DND-41 (cell line): Measurements from ENCODE around the gene UBE2D2.

Source experiments
- CTCF ChIP-seq: IDR thresholded peaks from 2 replicates; pipeline ENCODE4 v1.5.1; 2012; ENCODE audit warnings: borderline replicate concordance, low read length, moderate library complexity, mild to moderate bottlenecking; ENCODE audit not compliant: poor library complexity, severe bottlenecking; ENCODE audit errors: extremely low read depth
- EZH2 ChIP-seq: IDR thresholded peaks from 3 replicates; pipeline ENCODE4 v1.6.1; 2012; ENCODE audit warnings: borderline replicate concordance, low read depth, mild to moderate bottlenecking, moderate library complexity, low read length, inconsistent platforms; ENCODE audit not compliant: severe bottlenecking

GRCh38 chr5:139651853-139652787 lies 91.0 kb downstream of the UBE2D2 start:
- TF ChIP-seq EZH2 (no peak), CTCF (no peak)
